NCI-H1436 treated with DMSO at 0.1 percent for 48 hours (cell line): ENCODE measurements around the gene RBM39.
"Not testable (repeated sequence)": the region's sequence is repeated elsewhere in the genome, so short reads cannot be mapped to it uniquely, and the experiment has no call there.

Experiments used
- DNase-seq: peaks from one replicate; lab custom pipeline; 2025; lab: John Stamatoyannopoulos, UW

RBM39 gene

DNA sequence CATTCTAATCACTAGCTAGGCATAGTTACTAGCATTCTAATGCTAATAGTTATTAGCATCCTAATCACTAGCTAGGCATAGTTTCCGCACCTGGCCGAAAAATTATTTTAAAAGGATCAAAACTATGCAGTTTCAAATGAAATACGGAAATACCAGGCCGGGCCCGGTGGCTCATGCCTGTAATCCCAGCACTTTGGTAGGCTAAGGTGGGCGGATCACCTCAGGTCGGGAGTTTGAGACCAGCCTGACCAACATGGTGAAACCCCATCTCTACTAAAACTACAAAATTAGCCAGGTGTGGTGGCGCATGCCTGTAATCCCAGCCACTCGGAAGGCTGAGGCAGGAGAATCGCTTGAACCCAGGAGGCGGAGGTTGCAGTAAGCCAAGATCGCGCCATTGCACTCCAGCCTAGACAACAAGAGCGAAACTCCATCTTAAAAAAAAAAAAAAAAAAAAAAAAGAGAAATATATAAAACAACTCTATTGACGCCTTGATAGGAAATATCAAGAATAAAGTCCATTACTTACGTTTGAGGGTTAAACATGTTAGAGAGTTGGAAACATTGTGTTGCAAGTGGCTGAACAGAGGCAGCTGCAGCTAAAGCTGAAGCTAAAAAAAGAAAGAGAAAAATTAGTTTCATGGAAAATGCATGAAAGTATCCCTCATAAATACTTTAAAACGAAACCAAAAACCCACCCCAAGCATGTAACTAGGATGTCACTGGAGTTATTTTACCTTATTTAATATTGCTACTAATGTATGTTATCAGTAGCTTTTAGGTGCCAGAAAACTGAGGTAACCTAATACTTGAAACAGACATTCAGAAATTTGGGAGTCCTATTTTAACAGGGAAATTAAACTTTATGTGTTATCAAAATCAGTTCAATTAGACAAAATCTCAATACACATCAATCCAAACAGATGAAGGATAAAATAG, 35.2 kb downstream of the RBM39 start:
- DNase-seq = not testable (repeated sequence)

DNA sequence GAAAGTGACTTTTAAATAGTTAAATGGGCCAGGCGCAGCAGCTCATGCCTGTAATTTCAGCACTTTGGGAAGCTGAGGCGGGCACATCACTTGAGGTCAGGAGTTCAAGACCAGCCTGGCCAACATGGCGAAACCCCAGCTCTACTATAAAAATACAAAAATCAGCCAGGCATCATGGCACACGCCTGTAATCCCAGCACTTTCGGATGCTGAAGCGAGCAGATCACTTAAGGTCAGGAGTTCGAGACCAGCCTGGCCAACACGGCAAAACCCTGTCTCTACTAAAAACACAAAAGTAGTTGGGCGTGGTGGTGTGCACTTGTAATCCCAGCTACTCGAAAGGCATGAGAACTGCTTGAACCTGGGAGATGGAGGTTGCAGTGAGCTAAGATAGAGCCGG, 36.2 kb downstream of the RBM39 start:
- DNase-seq = not testable (repeated sequence)

DNA sequence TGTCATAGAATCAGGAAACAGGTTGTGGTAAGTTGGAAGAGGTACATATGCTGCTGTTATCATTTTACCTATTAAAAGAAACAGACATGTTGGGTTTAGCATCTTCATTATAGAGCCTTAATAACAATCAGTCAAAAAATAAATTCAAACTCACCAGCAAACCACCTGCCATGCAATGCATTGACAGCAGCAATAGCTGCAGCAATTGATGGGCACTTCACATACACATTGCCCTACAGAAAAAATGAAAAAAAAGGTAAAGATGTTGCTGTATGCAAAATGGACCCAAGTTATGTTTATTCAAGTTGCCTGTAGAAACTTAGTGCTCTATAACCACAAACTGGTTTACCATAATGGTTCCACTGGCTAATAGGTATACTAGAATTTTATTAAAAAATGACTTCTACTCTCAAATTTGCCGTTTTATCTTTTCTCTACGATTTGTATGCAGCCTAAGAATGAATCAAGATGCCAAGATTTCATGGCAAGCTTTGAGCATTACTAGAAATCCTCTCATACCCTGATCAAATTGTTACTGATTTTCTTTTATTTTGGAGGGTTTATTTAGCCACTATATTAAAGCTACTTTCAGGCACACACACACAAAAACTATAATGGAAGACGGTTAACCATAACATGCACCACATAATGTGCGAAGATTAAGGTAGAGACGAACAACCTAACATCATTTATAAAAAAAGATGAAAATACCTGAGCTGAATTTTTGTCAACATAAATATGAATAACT, 37.4 kb downstream of the RBM39 start:
- no peak for DNase-seq

DNA sequence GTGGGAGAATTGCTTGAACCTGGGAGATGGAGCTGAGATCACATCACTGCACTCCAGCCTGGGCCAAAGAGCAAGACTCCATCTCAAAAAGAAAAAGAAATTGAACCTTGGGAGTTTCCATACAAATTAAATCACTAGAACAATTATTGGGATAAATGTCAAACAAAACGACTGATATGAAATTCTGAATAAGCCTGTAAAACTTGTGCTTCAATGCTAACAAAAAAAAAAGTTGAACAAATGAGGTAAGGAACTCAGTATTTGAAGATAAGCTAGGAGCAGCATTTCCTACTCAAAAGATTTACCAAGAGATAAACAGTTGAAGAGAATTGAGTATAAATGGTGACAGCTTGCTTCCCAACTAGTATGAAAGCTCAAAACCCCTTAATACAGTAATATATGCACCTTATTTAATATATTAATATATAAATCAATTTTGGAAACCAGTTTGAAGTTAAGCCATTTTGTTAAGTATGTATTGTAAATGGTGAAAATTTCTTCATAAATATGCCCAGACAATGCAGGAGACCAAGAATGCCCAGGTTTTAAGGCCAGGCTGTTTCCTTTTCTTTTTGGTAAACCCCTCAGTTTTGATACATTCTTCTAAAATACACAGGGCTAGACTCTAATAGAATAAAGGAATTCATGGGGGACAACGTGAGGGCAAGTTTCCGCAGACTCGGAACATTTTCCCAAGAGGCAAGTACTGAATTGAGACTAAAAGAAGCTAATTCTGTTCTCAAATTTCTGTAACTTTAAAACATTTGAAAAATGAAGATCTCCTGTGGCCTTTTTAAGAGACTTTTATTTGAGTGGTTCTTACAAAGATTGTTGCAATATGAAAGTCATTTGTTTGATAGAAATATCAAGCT, 39.0 kb downstream of the RBM39 start:
- no peak for DNase-seq

DNA sequence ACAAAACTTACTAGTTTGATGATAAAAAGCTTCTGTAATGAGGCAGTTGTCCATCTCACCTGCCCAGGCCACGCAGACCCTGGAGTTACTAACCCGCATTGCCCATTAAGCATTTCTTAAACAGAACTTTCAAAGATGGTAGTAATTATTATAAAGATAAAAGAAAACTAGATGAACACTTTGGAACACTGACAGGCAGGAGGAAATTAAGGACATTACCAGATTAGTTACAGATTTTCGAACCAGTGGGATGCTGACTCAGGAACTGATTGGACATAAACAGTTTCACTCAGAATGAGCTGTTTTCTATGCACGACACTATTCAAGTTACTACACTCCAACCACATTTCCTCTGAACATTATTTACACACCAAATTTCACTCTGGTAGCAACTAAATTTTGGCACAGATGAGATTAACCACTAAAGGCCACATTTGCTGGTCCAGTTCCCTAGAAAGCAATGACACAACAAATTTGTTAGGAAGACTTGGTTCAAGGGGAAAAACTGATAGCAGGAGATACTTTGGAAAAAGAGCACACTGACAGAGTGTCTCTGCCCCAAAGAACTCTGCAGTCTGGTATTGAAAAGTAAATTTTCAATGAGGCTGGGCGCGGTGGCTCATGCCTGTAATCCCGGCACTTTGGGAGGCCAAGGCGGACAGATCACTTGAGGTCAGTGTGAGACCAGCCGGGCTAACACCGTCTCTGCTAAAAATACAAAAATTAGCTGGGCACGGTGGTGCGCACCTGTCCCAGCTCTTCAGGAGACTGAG, 39.8 kb downstream of the RBM39 start:
- DNase-seq = no peak

DNA sequence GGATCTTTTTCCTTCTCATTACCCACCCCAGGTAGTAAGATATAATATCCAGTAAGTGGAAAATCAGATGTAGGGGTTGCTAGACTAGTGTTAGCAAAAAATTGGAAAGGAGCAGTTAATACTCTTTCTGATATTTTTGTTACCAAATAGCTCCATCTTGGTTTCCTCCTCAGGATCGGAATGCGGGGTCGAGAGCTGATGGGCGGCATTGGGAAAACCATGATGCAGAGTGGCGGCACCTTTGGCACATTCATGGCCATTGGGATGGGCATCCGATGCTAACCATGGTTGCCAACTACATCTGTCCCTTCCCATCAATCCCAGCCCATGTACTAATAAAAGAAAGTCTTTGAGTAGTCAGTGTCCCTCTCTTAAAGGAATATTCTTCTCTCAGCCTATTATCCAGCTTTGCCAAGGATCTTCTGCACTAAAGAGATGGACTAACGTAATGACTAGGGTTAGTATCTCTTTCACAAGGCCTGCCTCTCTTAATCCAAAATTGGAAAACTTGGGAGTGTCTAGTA, 41.4 kb downstream of the RBM39 start:
- no peak for DNase-seq

DNA sequence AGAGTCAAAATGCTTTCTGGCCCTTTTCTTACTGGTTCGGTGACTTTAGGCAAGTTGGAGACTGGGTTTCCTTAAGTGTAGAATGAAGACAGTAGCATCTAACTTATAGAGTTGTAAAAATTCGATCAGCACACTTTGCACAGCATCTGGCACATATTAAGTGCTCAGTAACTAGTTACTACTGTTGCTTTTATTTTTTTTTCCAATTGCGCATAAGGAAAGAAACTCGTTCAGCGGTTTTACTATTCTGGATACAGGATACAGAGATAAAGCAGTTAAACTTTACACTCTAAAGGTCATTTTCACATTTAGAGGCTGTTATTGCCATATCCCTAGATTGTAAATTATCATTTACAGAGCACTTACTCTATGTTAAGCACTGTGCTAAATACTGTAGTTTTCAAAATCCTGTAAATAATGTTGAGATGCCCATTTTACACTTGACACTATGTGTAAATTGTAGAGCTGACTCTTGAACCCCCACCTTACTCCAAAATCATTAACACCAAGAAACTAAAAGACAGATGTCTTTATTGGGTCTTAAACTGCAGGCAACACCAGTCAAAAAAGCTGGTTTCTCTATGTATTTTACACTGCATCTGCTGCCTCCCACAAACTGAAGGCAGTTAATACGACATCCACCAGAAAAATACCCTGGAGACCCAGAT, 42.0 kb downstream of the RBM39 start:
- no peak for DNase-seq

DNA sequence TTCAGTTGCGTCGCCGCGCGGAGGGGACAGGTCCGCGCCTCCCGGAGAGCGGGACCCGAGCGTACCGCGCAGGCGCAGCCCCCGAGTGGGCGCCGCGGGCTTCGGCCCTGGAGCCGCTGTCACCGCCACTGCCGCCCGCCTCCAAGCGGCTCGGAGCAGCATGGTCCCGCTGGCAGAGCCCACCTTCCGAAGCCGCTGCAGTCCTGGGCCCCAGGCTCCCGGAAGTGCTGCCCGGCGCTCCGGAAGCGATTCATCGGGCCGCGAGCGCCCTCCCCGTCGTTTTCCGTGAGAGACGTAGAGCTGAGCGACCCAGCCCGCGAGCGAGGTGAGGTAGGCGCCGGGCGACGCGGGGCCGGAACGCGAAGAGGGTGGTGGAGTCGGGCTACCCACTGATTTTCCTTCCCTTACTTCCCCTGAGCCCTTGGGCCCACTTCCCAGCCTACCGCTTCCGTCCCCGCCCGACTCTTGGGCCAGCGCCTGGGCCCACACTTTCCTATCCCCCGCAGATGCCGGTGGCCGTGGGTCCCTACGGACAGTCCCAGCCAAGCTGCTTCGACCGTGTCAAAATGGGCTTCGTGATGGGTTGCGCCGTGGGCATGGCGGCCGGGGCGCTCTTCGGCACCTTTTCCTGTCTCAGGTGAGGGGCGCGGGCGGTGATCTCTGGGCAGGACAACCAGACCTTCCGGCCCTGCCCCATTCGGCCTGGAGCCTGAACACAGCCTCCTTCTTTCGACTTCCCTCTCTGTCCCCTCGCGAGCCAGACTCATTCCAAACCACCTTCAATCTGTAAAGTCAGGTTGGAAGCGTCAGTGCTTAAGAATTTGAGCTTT, 42.7 kb downstream of the RBM39 start, which contains the start of the genes NFS1 and ROMO1:
Gene NFS1, minus strand, starts transcription at position 226 of the 830 bp plus-strand sequence. Its CDS starts 64 bp downstream, at position 162.
Gene ROMO1, plus strand, starts transcription at position 279 of the 830 bp plus-strand sequence. Its CDS starts 228 bp downstream, at position 507.
- DNase-seq = peak; percentile 25

DNA sequence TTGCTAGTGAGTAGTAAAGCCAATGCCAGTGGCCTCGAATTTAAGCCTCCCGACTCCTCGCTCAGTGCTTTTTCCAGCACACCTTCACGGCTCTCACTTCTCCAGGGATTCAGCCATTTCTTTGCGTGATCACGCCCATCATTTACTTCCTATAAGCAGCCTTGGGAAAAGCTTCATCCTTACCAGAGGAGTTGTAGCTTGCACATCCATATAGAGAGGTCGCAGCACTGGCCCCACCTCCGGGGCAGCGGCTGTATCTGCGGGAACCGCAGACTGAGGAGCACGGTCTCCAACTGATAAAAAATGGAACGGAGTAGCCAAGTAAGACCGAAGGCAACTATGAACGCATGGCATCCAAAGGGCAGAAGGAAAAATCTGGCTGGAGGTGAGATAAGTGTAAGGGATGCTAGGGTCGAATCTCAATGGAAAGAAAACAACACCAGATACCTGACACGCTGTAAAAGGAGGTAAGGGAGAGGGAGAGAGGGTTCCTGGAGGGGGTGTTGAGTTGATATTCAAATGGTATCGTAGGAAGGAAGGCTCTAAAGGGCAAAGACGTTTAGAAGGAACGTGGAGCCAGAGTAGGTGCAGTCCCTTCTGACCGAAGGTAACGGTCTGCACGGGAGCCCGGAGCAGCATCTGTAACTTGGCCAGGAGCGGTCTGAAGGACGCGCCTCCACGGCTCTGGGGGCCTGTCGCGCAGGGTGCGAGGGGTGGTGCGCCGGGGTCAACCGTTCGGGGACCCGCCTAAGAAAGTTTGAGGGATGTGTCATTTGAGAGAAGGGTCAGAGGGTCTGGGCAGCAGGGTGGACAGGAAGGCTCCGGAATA, 43.5 kb downstream of the RBM39 start:
- DNase-seq = no peak

DNA sequence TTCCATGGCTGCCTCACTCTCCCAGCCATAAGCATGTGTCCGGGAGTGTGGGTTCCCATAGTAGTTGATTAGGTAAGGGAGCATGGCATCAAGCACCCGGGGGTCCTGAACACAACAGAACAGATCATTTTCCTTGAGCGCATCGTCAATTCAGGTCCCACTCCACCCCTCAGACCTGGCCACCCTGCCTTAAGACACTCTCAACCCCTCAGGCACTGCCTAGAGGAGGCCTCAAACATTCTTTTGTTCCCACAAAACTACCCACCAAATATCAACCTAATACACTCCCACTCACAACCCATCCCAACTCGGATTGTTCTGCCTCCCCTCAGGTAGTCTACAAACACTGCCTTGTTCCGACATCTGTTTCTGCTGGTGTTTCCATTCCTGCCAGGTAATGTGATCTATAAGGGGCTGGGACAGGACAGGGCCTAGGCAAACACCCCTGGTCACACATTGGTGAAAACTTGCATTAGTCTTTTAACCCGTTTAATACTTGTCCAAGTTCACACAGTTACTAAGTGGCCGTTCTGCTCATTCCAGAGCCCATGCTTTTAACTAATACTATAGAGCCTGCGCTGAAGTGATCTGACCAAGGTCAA, 44.3 kb downstream of the RBM39 start:
- DNase-seq = no peak

DNA sequence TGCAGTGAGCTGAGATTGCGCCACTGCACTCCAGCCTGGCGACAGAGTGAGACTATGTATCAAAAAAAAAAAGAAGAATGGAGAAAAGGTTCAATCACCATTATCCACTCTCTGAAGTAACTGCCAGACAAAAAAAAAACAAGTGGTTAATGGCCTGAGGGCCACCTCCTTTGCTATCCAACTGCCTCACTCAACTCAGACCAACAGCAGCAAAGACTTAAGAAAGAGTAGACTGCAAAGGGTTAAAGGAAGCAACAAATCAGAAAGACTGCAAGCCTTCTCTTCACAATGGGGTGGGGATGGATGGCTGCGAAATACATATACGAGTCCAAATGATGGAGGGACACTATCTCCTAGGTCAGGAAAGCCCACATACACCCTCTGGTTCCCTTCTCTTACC, 46.1 kb downstream of the RBM39 start:
- DNase-seq = no peak

DNA sequence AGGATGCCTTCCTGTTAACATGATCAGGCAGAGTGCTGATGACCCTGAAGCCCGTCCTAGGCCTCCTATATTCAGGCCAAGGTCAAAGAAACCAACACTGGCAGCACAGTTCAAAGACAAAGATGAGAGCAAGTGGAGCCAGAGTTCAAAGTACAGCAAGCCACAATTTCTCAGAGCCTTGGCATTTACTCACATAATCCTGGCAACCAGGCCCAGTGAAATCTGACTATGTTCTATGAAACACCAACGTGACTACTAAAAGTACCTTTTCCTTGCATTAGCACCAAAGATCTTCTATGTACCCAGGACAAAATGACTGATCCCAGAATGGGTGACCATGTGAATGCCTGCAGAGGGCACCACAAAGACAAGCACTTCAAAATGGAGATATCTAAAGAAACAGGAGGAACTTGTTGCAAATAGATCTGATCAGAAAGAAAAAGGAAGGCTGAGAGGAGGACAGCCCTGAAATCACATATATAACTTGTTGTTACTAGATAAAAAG, 46.8 kb downstream of the RBM39 start:
- DNase-seq = no peak

DNA sequence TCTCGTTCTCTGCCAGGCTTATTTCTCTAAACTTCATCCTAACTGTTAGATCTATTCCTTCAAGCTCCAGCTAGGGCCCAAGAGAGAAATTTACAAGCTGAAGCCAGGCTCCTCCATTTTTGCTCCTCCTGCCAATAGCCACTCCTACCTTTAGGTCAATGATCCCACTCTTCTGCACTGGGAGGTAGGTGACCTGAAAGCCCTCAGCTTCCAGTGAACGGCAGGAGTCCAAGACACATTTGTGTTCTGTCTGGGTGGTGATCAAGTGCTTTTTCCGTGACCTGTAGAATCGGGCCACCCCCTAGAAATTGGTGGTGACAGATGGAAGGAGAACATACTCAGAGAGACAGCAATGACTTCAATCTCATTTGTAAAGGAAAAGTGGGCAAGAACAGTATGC, 51.8 kb downstream of the RBM39 start:
- DNase-seq = no peak

DNA sequence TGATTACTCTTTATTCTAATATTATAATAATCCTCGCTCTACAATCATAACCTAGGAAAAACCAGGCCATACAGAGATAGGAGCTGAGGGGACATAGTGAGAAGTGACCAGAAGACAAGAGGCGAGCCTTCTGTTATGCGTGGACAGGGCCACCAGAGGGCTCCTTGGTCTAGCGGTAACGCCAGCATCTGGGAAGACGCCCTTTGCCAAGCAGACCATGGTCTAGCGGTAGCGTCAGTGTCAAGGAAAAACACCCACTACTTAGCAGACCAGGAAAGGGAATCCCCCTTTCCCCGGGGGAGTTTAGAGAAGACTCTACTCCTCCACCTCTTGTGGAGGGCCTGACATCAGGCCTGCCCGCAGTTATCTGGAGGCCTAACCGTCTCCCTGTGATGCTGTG, 55.2 kb downstream of the RBM39 start:
- not testable (repeated sequence) for DNase-seq

DNA sequence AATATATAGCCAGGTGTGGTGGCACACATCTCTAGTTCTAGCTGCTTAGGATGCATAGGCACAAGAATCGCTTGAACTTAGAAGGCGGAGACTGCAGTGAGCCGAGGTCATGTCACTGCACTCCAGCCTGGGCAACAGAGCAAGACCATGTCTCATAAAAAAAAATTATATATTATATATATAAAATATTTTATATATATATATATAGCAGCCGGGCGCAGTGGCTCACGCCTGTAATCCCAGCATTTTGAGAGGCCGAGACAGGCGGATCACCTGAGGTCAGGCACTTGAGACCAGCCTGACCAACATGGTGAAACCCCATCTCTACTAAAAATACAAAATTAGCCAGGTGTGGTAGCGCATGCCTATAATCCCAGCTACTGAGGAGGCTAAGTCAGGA, 56.7 kb downstream of the RBM39 start:
- DNase-seq = not testable (repeated sequence)

DNA sequence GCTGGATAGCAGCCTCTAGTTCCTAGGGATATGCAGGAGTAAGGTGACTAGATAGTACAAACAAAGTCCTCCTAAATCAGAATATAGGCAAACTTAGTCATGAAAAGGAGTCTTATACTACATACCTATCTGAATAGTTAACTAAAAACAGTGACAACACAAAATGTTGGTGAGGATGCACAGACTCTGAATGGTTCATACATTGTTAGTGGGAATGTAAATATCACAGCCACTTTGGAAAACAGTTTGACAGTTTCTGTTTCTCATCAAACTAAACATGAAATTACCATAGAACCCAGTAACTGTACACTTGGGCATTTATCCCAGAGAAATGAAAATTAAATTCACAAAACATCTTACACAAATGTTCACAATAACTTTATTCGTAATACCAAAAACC, 60.1 kb downstream of the RBM39 start:
- DNase-seq = no peak

DNA sequence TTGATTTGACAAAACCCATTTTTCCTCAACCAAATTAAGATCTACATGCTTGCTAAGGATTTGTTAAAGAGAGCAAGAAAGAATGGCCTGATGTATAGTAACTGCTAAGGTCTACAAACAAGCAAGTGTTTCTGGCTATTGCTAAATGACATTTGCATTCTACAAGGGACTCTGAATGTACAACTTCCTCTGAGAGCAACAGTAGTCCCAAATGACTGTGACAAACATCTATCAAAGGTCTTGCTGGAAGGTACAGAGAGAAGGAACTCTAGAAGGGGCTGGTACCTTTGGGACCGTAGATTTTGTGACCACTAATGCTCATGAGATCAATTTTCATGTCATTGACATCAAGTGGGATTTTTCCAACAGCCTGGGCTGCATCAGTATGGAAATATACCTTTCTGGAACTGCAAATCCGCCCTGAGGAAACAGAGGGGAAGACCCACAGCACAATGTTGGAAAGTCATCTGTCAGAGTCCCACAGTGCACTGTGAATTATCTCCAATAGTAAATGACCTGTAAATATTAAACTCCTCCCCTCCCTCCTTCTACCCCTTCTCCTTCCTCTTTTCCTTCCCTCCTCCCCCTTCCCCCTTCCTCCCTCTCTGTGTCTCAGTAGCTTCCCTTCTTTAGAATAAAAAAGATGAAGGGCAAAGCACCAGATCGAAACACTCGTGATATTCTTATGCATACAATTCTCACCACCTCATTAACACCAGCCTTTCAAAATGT, 61.4 kb downstream of the RBM39 start:
- DNase-seq = no peak
